DND-41 (cell line): ENCODE data around the gene DYNLT4.

Source experiments
- EZH2 ChIP-seq: IDR thresholded peaks from 3 replicates; pipeline ENCODE4 v1.6.1; 2012; ENCODE audit warnings: borderline replicate concordance, low read depth, mild to moderate bottlenecking, moderate library complexity, low read length, inconsistent platforms; ENCODE audit not compliant: severe bottlenecking
- TF ChIP-seq, protein P1 (sequence below): IDR thresholded peaks from 2 replicates; pipeline ENCODE4 v1.5.1; 2012; ENCODE audit warnings: borderline replicate concordance, low read length, moderate library complexity, mild to moderate bottlenecking; ENCODE audit not compliant: poor library complexity, severe bottlenecking; ENCODE audit errors: extremely low read depth

DNA sequence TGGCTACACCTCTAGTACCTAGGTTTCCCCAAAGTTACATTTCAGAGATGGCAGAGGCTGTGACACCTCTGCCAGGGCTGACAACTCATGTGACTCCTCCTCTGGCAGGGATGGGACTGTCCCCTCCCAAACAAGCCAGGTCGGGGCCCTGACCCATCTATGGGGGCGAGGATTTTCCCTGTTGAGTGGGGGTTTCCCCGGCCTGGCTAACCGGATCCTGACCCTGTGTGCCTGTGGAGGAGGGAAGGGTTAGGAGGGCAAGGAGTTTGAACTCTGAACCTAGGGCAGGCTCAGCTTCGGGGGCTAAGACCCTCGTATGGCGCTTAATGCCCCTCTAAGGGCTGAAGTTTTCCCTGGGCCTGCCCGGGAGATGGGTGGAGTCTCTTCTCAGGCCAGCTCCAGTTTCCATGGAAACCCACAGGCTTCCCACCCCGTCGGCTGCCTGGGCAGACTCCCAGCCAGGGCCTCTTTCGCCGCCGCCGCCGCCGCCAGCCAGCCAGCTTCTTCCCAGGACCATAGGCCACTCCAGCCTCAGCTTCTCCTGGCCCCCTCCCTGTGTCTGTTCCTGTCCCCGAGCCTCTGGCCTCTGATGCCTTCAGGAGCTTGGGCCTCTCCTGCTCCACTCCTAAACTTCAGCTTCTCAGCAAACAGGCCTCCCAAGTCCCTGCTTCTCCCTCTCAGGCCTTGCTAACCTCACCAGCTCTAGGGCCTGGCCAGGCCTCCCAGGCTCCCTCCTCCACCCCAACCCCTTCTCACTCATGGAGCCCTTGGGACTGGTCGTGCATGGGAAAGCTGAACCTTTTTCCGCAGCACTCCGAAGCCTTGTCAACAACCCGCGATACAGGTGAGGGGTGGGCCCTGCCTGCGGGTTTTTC, 1.1 kb upstream of the DYNLT4 start, which contains the start of gene BTBD19:
- TF ChIP-seq, protein P1, sequence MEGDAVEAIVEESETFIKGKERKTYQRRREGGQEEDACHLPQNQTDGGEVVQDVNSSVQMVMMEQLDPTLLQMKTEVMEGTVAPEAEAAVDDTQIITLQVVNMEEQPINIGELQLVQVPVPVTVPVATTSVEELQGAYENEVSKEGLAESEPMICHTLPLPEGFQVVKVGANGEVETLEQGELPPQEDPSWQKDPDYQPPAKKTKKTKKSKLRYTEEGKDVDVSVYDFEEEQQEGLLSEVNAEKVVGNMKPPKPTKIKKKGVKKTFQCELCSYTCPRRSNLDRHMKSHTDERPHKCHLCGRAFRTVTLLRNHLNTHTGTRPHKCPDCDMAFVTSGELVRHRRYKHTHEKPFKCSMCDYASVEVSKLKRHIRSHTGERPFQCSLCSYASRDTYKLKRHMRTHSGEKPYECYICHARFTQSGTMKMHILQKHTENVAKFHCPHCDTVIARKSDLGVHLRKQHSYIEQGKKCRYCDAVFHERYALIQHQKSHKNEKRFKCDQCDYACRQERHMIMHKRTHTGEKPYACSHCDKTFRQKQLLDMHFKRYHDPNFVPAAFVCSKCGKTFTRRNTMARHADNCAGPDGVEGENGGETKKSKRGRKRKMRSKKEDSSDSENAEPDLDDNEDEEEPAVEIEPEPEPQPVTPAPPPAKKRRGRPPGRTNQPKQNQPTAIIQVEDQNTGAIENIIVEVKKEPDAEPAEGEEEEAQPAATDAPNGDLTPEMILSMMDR = no peak
- TF ChIP-seq EZH2 = no peak
